Pancreas (tissue), 10 donors: ENCODE results near the gene CHSY1. TPM values are rescaled to one million over a fixed set of nuclear protein-coding genes. Genes with fewer than 3 reads are reported as not detected.

Experiments used
- ATAC-seq, 4 donors: fragments of 200-7000 bp; cut with Tn5 transposase; one replicate each; pipeline versions ENCODE4 v1.8.0 to v1.9.1; 2020; ENCODE audit warnings: mild to moderate bottlenecking in 4 of 4, moderate library complexity in 4 of 4
- DNase-seq, 6 donors: peaks; one replicate each; pipeline ENCODE4 v3.0.0-alpha.2; 2020
- FAIRE-seq: peaks from 2 replicates; lab custom pipeline; 2012; peaks lifted over from hg19 to GRCh38; lab: Jason Lieb, UNC
- H3K27ac ChIP-seq, 4 donors: fragments of 200-600 bp; sonication (generic); 1 replicate in 3 of 4; 2 replicates in 1 of 4; pipeline versions ENCODE4 v1.5.0 to v1.8.0; 2020
- H3K27me3 ChIP-seq, 4 donors: fragments of 200-600 bp; one replicate each; pipeline ENCODE4 v1.8.0; 2021
- H3K36me3 ChIP-seq, 3 donors: fragments of 200-600 bp; sonication (generic) in 1 of 3; one replicate each; pipeline versions ENCODE4 v1.5.0 to v1.8.0; 2020 to 2021
- H3K4me1 ChIP-seq, 3 donors: fragments of 200-600 bp; one replicate each; pipeline ENCODE4 v1.8.0; 2021
- H3K4me3 ChIP-seq, 4 donors: fragments of 200-600 bp; sonication (generic) in 2 of 4; one replicate each; pipeline versions ENCODE4 v1.5.0 to v1.8.0; 2020 to 2021
- H3K9me3 ChIP-seq, 4 donors: fragments of 200-600 bp; one replicate each; pipeline ENCODE4 v1.8.0; 2021
- WGBS, 2 donors: extraction: QIAGEN DNeasy Blood & Tissue Kit; methylation state at CpG; one replicate each; pipeline ENCODE4 v1.1.7; 2013; 5-methylcytosine and 5-hydroxymethylcytosine counted together
- intact Hi-C, 3 donors: fragments of 100-400 bp; cut with DNase I; formaldehyde crosslinking; loops; one replicate each; pipeline versions ENCODE4 v1.11.1 to v1.14.2; 2022
- polyA plus RNA-seq, 2 donors: library from polyadenylated mRNA; stranded (reverse); fragments of 200-250 nt; gene quantifications; one replicate each; pipeline ENCODE4 v1.2.3, GENCODE V29; 2013
- total RNA-seq, 6 donors: library from RNA; stranded (reverse); fragmentation: NEBNext Ultra II Directional in 4 of 6; extraction: Animal tissue kit (Norgen Biotek cat#: 25700) in 4 of 6; gene quantifications; one replicate each; pipeline versions ENCODE4 v1.2.1 to v1.2.4, GENCODE V29; 2021 to 2023
- TF ChIP-seq, protein P1 (sequence below), 4 donors: fragments of 200-600 bp; sonication (generic) in 3 of 4; IDR thresholded peaks; one replicate each; pipeline versions ENCODE4 v1.5.0 to v1.8.0; 2021; ENCODE audit warnings: antibody characterized with exemption in 4 of 4
- donor health status: healthy with polysubstance abuse.
- donor health status: DM: no; HTN: no; CAD: no; lungs with moderate emphysema.
- donor health status: DM: no; HTN: no; CAD: no.
- donor health status: control.
- donor health status: control.
- donor health status: Bipolar disorder and iron deficiency.
- donor health status: DM: yes; HTN: yes; CAD: no.
- donor health status: DM: no; HTN: no; CAD: no.
- donor health status: DM: no; HTN: no; CAD: no.
- donor health status: DM: yes; HTN: yes; CAD: no.

CHSY1 gene
- total and polyA plus RNA-seq, 8 donors: 3.4 to 11.2 (median 5.5) TPM

DNA sequence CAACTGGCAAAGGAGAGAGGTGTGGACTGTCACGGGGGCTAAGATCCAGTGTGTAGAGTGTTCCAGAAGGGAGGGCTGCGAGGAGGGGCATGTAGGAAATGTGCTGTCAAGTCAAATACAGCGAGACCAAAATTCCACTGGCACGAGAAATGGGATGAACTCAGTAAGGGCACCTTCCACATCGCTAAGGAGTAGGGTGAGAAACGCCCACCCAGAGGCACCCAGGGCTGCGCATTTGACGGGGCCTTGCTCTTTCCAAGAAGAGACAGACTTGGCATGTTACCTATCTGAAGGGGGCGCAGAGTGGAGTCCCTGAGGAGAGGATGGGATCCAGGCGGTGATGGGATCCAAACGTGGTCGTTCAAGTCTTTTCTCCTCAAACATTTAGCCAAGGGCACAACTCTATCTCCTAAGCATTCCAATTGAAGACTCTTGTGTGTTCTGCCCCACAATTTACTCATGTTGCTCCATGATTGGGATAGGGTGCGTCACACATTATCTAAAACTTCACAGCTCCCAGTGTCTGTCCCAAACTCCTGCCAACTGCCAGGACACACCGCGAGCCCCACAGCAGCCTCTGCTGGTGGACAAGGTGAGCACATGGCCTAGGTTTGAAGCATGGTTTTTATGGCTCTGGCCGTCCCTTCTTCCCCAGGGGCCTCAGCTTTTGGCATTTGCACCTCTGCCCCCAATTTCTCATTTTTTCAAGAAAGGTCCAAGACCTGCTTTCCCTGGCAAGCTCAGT lies 17.8 kb upstream of the CHSY1 start:
- no peak for DNase-seq
- no peaks in the 10 kb centered on the region for H3K9me3 ChIP-seq
- H3K27me3 ChIP-seq: no peaks in the 10 kb centered on the region
- FAIRE-seq: no peak
- H3K27ac ChIP-seq: no peak overlapping the region
- peaks cover 14 to 47% (median 32%) of the 10 kb centered on the region in 3 donors for H3K36me3 ChIP-seq
- intact Hi-C loops: loop anchor here in 2 of 3 donors (5.0 to 10.0 kb wide), 2 partner anchors 185 to 257 kb away; no protein-coding TSS in a partner anchor
- WGBS, 2 donors: 82 to 84% methylated on average over 16 of the region's 16 CpGs
- peak in 3 of 4 donors; percentile 15 to 45 (median 26) for ATAC-seq
- peaks cover 0 to 9% (median 4%) of the 10 kb centered on the region in 3 donors for H3K4me1 ChIP-seq
- H3K4me3 ChIP-seq: no peak overlapping the region
- TF ChIP-seq, protein P1, sequence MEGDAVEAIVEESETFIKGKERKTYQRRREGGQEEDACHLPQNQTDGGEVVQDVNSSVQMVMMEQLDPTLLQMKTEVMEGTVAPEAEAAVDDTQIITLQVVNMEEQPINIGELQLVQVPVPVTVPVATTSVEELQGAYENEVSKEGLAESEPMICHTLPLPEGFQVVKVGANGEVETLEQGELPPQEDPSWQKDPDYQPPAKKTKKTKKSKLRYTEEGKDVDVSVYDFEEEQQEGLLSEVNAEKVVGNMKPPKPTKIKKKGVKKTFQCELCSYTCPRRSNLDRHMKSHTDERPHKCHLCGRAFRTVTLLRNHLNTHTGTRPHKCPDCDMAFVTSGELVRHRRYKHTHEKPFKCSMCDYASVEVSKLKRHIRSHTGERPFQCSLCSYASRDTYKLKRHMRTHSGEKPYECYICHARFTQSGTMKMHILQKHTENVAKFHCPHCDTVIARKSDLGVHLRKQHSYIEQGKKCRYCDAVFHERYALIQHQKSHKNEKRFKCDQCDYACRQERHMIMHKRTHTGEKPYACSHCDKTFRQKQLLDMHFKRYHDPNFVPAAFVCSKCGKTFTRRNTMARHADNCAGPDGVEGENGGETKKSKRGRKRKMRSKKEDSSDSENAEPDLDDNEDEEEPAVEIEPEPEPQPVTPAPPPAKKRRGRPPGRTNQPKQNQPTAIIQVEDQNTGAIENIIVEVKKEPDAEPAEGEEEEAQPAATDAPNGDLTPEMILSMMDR (IDR thresholded peaks at IDR 0.05): no peak

DNA sequence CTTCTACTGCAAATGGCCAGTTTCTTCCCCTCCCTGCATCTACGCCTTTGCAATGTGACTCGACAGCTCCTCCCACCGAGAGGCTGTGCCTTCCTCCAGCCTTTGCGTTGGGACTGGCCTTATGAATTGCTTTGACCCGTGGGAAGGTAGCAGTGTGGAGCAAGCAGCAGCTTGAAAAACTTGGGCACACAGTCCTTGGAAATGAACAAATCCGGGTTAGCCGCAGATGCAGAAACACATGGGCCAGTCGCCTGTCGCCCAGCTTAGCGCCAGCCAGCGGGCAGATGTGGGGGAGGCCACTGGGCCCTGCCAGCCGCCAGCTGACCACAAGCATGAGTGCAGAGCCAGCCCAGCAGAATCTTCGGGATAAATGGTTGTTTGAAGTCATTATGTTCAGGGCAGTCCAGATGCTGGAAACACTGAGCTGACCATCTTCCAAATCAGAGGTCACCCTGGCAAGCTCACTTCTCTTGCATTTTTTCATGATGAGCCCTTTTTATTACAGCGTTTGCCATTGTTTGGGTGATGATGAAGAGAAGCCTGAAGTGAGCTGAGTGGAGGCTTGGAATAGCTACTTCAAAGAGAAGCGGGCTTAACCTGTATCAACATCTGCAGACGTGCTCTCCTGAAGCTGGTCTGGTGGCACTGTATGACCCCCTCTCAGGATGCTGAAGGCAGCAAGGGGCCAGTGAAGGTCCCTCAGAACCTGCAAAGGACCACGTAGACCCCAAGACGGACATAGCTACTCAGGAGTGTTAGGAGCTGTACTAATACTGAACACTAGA lies 15.7 kb upstream of the CHSY1 start:
- intact Hi-C loops: loop anchor here in 2 of 3 donors (5.0 to 10.0 kb wide), 2 partner anchors 183 to 255 kb away; no protein-coding TSS in a partner anchor
- Histone ChIP-seq H3K36me3 (peaks cover 0 to 25% (median 13%) of the 10 kb centered on the region in 3 donors), H3K27me3 (no peaks in the 10 kb centered on the region), H3K27ac (peak overlapping the region in 3 of 4 donors; percentile 33 to 47 (median 45)), H3K9me3 (no peaks in the 10 kb centered on the region), H3K4me1 (peaks cover 0 to 9% (median 4%) of the 10 kb centered on the region in 3 donors), H3K4me3 (no peak overlapping the region)
- FAIRE-seq (no peak), ATAC-seq (peak; percentile 83 to 94 (median 90)), DNase-seq (peak in 5 of 6 donors; percentile 62 to 86 (median 80))
- WGBS, 2 donors: 23 to 33% methylated on average over 18 of the region's 18 CpGs
- TF ChIP-seq, protein P1 (IDR thresholded peaks at IDR 0.05): no peak

DNA sequence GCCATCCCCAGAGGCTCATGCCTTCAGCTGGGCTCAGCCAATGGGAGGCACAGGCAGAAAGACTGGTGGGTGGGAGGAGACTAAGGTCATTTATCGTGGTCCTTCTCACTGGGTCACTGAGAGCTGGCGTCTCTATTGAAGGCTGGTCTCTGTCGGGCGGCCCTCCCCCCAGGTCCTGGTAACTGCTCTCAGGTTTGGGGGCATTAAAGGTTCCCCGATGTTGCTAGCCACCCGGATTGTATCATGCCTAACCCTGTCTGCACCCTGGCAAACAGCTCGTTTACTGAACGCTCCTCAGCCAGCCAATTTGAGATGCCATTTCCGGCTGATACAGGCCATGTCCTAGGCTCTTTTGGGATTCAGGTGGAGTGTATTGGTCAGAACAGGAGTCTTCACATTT lies 14.9 kb upstream of the CHSY1 start:
- Histone ChIP-seq H3K9me3 (no peaks in the 10 kb centered on the region), H3K36me3 (peaks cover 0 to 18% (median 6%) of the 10 kb centered on the region in 3 donors), H3K27ac (peak overlapping the region in 3 of 4 donors; percentile 33 to 47 (median 45)), H3K4me3 (no peak overlapping the region), H3K4me1 (peaks cover 0 to 9% (median 4%) of the 10 kb centered on the region in 3 donors), H3K27me3 (no peaks in the 10 kb centered on the region)
- DNase-seq (no peak), FAIRE-seq (no peak), ATAC-seq (peak in 3 of 4 donors; percentile 4 to 14 (median 6))
- WGBS, 2 donors: 64 to 72% methylated on average over 9 of the region's 9 CpGs
- intact Hi-C loops: loop anchor here in 2 of 3 donors (5.0 to 10.0 kb wide), 2 partner anchors 182 to 254 kb away; no protein-coding TSS in a partner anchor
- TF ChIP-seq, protein P1 (IDR thresholded peaks at IDR 0.05): no peak

DNA sequence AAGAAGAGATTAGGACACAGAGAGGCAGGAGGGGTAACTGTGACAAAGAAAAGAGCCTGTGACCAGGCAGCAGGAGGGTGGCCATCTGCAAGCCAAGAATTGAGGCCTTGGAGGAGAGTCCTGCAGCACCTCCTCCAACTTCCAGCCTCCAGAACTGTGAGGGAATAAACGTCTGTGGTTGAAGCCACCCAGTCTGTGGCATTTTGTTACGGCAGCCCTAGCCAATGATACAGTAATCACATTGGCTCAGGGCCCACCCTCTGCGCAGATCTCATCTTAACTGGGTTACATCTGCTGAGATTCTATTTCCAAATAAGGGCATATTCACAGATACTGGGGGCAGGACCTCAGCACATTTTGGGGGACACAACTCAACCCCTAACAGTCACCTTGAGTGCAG lies 14.2 kb upstream of the CHSY1 start:
- Histone ChIP-seq H3K27ac (no peak overlapping the region), H3K36me3 (peaks cover 0 to 10% (median under 1%) of the 10 kb centered on the region in 3 donors), H3K4me1 (peaks cover 0 to 9% (median 4%) of the 10 kb centered on the region in 3 donors), H3K9me3 (no peaks in the 10 kb centered on the region), H3K27me3 (no peaks in the 10 kb centered on the region), H3K4me3 (no peak overlapping the region)
- peak in 1 of 4 donors; percentile 6 for ATAC-seq
- intact Hi-C loops: loop anchor here in 2 of 3 donors (5.0 to 10.0 kb wide), 2 partner anchors 181 to 254 kb away; no protein-coding TSS in a partner anchor
- WGBS, 2 donors: 60 to 61% methylated on average over 3 of the region's 3 CpGs
- TF ChIP-seq, protein P1 (IDR thresholded peaks at IDR 0.05): no peak
- no peak for FAIRE-seq
- no peak for DNase-seq
